Measurements from ENCODE around the gene HOXA10. TPM values are rescaled to one million over a fixed set of nuclear protein-coding genes. Genes with fewer than 3 reads are reported as not detected.
A peak's percentile ranks its signal among the peaks of the same experiment; 100 is the strongest.

The HOXA10 gene
- total RNA-seq, 1 experiment from 2014 or later, result not detected

DNA sequence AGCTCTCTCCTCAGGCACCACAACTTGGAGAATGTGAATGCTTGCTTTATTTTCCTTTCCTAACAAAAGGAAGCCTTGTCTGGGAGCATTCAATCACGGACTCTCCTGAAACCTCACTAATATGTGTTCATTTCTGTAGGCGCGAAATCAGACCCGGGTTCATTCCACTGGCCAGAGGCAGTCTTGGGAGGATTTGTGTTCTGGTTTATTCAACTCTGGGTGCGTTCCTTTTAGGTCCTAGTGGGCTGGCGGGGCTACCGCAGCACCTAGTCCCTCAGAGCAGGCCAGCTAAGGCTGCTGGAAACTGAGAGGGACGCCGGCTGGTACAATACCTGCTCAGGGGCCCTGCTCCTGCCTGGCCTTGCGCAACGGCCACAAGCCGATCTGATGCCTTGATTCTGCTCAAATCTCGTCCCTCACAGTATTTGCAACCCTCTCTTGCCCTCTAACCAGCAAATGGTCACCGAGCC is 51.1 kb downstream of the HOXA10 start:
- BruUV-seq (replicated peaks), result no TSS peak
- peaks cover 100% of the 10 kb centered on the region for H3K27me3 ChIP-seq (replicated peaks; ENCODE audit: insufficient read depth, low read depth, low read length, poor library complexity)
- CTCF ChIA-PET, result no interaction called here
- no peaks in the 10 kb centered on the region for H3K4me1 ChIP-seq (ENCODE audit: insufficient read depth, low read length, poor library complexity, severe bottlenecking)
- DNase-seq (ENCODE audit: low spot score), result no peak
- POLR2A ChIA-PET (ENCODE audit: low non-redundant PET), result no interaction called here
- intact Hi-C loops (cut with micrococcal nuclease; ENCODE audit: unreplicated experiment), result no loop called here
- TF ChIP-seq, protein P1, sequence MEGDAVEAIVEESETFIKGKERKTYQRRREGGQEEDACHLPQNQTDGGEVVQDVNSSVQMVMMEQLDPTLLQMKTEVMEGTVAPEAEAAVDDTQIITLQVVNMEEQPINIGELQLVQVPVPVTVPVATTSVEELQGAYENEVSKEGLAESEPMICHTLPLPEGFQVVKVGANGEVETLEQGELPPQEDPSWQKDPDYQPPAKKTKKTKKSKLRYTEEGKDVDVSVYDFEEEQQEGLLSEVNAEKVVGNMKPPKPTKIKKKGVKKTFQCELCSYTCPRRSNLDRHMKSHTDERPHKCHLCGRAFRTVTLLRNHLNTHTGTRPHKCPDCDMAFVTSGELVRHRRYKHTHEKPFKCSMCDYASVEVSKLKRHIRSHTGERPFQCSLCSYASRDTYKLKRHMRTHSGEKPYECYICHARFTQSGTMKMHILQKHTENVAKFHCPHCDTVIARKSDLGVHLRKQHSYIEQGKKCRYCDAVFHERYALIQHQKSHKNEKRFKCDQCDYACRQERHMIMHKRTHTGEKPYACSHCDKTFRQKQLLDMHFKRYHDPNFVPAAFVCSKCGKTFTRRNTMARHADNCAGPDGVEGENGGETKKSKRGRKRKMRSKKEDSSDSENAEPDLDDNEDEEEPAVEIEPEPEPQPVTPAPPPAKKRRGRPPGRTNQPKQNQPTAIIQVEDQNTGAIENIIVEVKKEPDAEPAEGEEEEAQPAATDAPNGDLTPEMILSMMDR (conservative IDR thresholded peaks at IDR 0.05; ENCODE audit: low read depth, low read length), result no peak
- no peak for TF ChIP-seq EZH2 (IDR thresholded peaks at IDR 0.05; ENCODE audit: borderline replicate concordance, low read depth, low read length, poor library complexity, severe bottlenecking)
- H3K36me3 ChIP-seq (ENCODE audit: insufficient read depth, low read length, poor library complexity, severe bottlenecking), result no peaks in the 10 kb centered on the region
- H3K4me3 ChIP-seq (ENCODE audit: low read depth, low read length, poor library complexity, severe bottlenecking), result no peak overlapping the region
- no peak overlapping the region for H3K27ac ChIP-seq (ENCODE audit: low read depth, low read length, poor library complexity, severe bottlenecking)
- no peaks in the 10 kb centered on the region for H3K9me3 ChIP-seq (ENCODE audit: low read depth, low read length, poor library complexity, severe bottlenecking)

GRCh38 chr7:27122077-27122910 is 51.8 kb downstream of the HOXA10 start:
- no peak for DNase-seq (ENCODE audit: low spot score)
- H3K27me3 ChIP-seq (replicated peaks; ENCODE audit: insufficient read depth, low read depth, low read length, poor library complexity), result peaks cover 100% of the 10 kb centered on the region
- no peak overlapping the region for H3K27ac ChIP-seq (ENCODE audit: low read depth, low read length, poor library complexity, severe bottlenecking)
- no peaks in the 10 kb centered on the region for H3K9me3 ChIP-seq (ENCODE audit: low read depth, low read length, poor library complexity, severe bottlenecking)
- no peaks in the 10 kb centered on the region for H3K36me3 ChIP-seq (ENCODE audit: insufficient read depth, low read length, poor library complexity, severe bottlenecking)
- BruUV-seq (replicated peaks), result no TSS peak
- no peaks in the 10 kb centered on the region for H3K4me1 ChIP-seq (ENCODE audit: insufficient read depth, low read length, poor library complexity, severe bottlenecking)
- H3K4me3 ChIP-seq (ENCODE audit: low read depth, low read length, poor library complexity, severe bottlenecking), result no peak overlapping the region
- ChIA-PET CTCF (no interaction called here), POLR2A (ENCODE audit: low non-redundant PET) (no interaction called here)
- intact Hi-C loops (cut with micrococcal nuclease; ENCODE audit: unreplicated experiment), result no loop called here
- TF ChIP-seq EZH2 (IDR thresholded peaks at IDR 0.05; ENCODE audit: borderline replicate concordance, low read depth, low read length, poor library complexity, severe bottlenecking), result peak; percentile 54
- TF ChIP-seq, protein P1 (conservative IDR thresholded peaks at IDR 0.05; ENCODE audit: low read depth, low read length), result no peak

DNA sequence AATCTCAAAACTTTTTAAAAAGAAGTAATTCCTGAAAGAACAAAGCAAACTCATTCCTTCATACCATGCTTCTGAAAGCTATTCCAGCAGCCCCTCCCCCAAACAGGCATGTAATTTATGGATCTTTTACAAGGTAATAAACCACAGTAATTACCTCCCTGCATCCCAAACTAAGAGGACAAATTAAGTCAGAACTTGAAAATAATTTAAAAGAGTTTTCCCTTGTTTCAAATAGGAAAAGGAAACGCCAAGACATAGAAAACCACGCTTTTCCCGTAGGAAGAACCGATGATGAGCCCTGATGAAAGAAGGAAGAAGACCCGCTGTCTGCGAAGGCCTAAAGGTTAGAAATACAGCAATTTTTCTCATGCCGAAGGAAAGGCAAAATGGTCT is 52.4 kb downstream of the HOXA10 start:
- intact Hi-C loops (cut with micrococcal nuclease; ENCODE audit: unreplicated experiment), result no loop called here
- no peak for TF ChIP-seq EZH2 (IDR thresholded peaks at IDR 0.05; ENCODE audit: borderline replicate concordance, low read depth, low read length, poor library complexity, severe bottlenecking)
- TF ChIP-seq, protein P1 (conservative IDR thresholded peaks at IDR 0.05; ENCODE audit: low read depth, low read length), result no peak
- BruUV-seq (replicated peaks), result no TSS peak
- H3K27ac ChIP-seq (ENCODE audit: low read depth, low read length, poor library complexity, severe bottlenecking), result no peak overlapping the region
- H3K4me1 ChIP-seq (ENCODE audit: insufficient read depth, low read length, poor library complexity, severe bottlenecking), result no peaks in the 10 kb centered on the region
- H3K36me3 ChIP-seq (ENCODE audit: insufficient read depth, low read length, poor library complexity, severe bottlenecking), result no peaks in the 10 kb centered on the region
- POLR2A ChIA-PET (ENCODE audit: low non-redundant PET), result no interaction called here
- H3K9me3 ChIP-seq (ENCODE audit: low read depth, low read length, poor library complexity, severe bottlenecking), result no peaks in the 10 kb centered on the region
- H3K4me3 ChIP-seq (ENCODE audit: low read depth, low read length, poor library complexity, severe bottlenecking), result no peak overlapping the region
- H3K27me3 ChIP-seq (replicated peaks; ENCODE audit: insufficient read depth, low read depth, low read length, poor library complexity), result peaks cover 100% of the 10 kb centered on the region
- CTCF ChIA-PET, result no interaction called here
- no peak for DNase-seq (ENCODE audit: low spot score)

Small RNAs within 50 kb of the gene (microRNA-seq; reads per million reads assigned to microRNA genes)
- 26.7 reads per million, percentile 47 among the genes with 10 or more reads in this experiment for gene MIR196B

Other genes with a start within 250 kb of the HOXA10 start
- gene HOXA1, start 78.3 kb downstream of the HOXA10 start, total RNA-seq (2021), result not detected in 2 replicates
- gene HOXA2, start 71.6 kb downstream of the HOXA10 start, total RNA-seq (2021), result not detected in 2 replicates
- not detected in 2 replicates for gene HOXA4, start 43.6 kb downstream of the HOXA10 start, total RNA-seq (2021)
- not detected in 2 replicates for gene HOXA5, start 30.6 kb downstream of the HOXA10 start, total RNA-seq (2021)
- not detected in 2 replicates for gene HOXA6, start 26.5 kb downstream of the HOXA10 start, total RNA-seq (2021)
- gene HOXA3, start 21.7 kb downstream of the HOXA10 start, total RNA-seq (2021), result not detected in 2 replicates
- gene HOXA7, start 17.6 kb downstream of the HOXA10 start, total RNA-seq (2021), result 0.56 and 1.5 TPM in 2 replicates
- not detected in 2 replicates for gene HOXA9, start 8.8 kb downstream of the HOXA10 start, total RNA-seq (2021)
- gene HOXA11, start 10.9 kb upstream of the HOXA10 start, total RNA-seq (2021), result not detected in 2 replicates
- not detected in 2 replicates for gene HOXA13, start 25.8 kb upstream of the HOXA10 start, total RNA-seq (2021)
- gene EVX1, start 68.5 kb upstream of the HOXA10 start, total RNA-seq (2021), result not detected in 2 replicates